AG09309 (cell line): ENCODE data around the gene CASK.

Source experiments
- DNase-seq: peaks from one replicate; pipeline ENCODE4 v3.0.0-alpha.2; 2010; ENCODE audit warnings: low read depth
- H3K4me3 ChIP-seq: 2 replicates; pipeline ENCODE4 v1.5.1; 2011; ENCODE audit warnings: mild to moderate bottlenecking, low read depth, low read length, moderate library complexity; ENCODE audit not compliant: control insufficient read depth
- CTCF ChIP-seq: IDR thresholded peaks from 2 replicates; pipeline ENCODE4 v1.5.1; 2011; ENCODE audit warnings: mild to moderate bottlenecking, low read depth, low read length, inconsistent platforms; ENCODE audit not compliant: insufficient read depth, control insufficient read depth; ENCODE audit errors: missing control alignments

Gene CASK

GRCh38 chrX:41931591-41931990 lies 8.2 kb upstream of the CASK start:
- no peak overlapping the region for H3K4me3 ChIP-seq

GRCh38 chrX:41923978-41924683 lies 777 bp upstream of the CASK start:
- peak overlapping the region; percentile 57 for H3K4me3 ChIP-seq
- DNase-seq: peak; percentile 7
- TF ChIP-seq CTCF: peak; percentile 8

More at GRCh38 chrX:41931591-41931990, 8.2 kb upstream of the CASK start:
- no peak for DNase-seq
- no peak for TF ChIP-seq CTCF

- peak; percentile 10 for TF ChIP-seq CTCF
- H3K4me3 ChIP-seq: peak overlapping the region; percentile 67
- no peak for DNase-seq
Measured at GRCh38 chrX:41922431-41923151, 763 bp downstream of the CASK start.

- no peak for TF ChIP-seq CTCF
- peak; percentile 23 for DNase-seq
Measured at GRCh38 chrX:41921492-41922430, 1.6 kb downstream of the CASK start.

GRCh38 chrX:41919870-41920269 lies 3.5 kb downstream of the CASK start:
- DNase-seq: no peak
- H3K4me3 ChIP-seq: no peak overlapping the region
- no peak for TF ChIP-seq CTCF

More at GRCh38 chrX:41921492-41922430, 1.6 kb downstream of the CASK start:
- peak overlapping the region; percentile 67 for H3K4me3 ChIP-seq

GRCh38 chrX:41917517-41917916 lies 5.8 kb downstream of the CASK start:
- DNase-seq: no peak
- TF ChIP-seq CTCF: no peak
- no peak overlapping the region for H3K4me3 ChIP-seq
